Endothelial cell of umbilical vein (primary cell): ENCODE results near the gene TMEM52B. TPM values are rescaled to one million over a fixed set of nuclear protein-coding genes. Genes with fewer than 3 reads are reported as not detected.
A peak's percentile ranks its signal among the peaks of the same experiment; 100 is the strongest.

Source experiments
- BruUV-seq: library from RNA; stranded (reverse); fragments of 400-500 nt; replicated peaks from 2 replicates; lab custom pipeline; 2021; lab: Mats Ljungman, UMichigan
- CTCF ChIA-PET: fragments of 300-600, 350-600 bp; sonication (Branson Sonifier 250); formaldehyde crosslinking; loops from one replicate; lab custom pipeline; 2021; ENCODE audit warnings: antibody characterized with exemption, inconsistent platforms; lab: Charles Lee
- POLR2A ChIA-PET: fragments of 300-600, 350-600 bp; sonication (Branson Sonifier 250); formaldehyde crosslinking; loops from one replicate; lab custom pipeline; 2021; ENCODE audit warnings: antibody characterized with exemption, inconsistent platforms; lab: Charles Lee
- DNase-seq: peaks from one replicate; pipeline ENCODE4 v3.0.0-alpha.2; 2011; ENCODE audit warnings: low read depth, low spot score
- FAIRE-seq: peaks from 2 replicates; lab custom pipeline; 2011; peaks lifted over from hg19 to GRCh38; lab: Jason Lieb, UNC
- H2AFZ ChIP-seq: 2 replicates; pipeline ENCODE4 v1.6.0; 2012; ENCODE audit warnings: low read depth, low read length, control low read depth, inconsistent platforms
- H3K27ac ChIP-seq: 2 replicates; pipeline ENCODE4 v1.5.1; 2011; ENCODE audit warnings: low read depth, mild to moderate bottlenecking, control low read depth, low read length, moderate library complexity; ENCODE audit not compliant: insufficient read depth
- H3K27me3 ChIP-seq, 2 experiments: 2 replicates each; pipeline versions ENCODE4 v1.6.0 to v1.6.1; 2011; ENCODE audit warnings: low read length in 2 of 2, mixed read lengths in 1 of 2; ENCODE audit not compliant: control insufficient read depth in 2 of 2, insufficient read depth in 2 of 2
- H3K36me3 ChIP-seq, 2 experiments: 2 replicates in 1 of 2; 3 replicates in 1 of 2; pipeline ENCODE4 v1.5.1; 2011; ENCODE audit warnings: low read length in 2 of 2, mild to moderate bottlenecking in 1 of 2, moderate library complexity in 1 of 2; ENCODE audit not compliant: control insufficient read depth in 2 of 2, insufficient read depth in 2 of 2; ENCODE audit errors: extremely low read depth in 1 of 2
- H3K4me1 ChIP-seq: 3 replicates; pipeline ENCODE4 v1.5.1; 2011; ENCODE audit warnings: mild to moderate bottlenecking, low read length; ENCODE audit not compliant: control insufficient read depth, insufficient read depth; ENCODE audit errors: extremely low read depth
- H3K4me2 ChIP-seq: 2 replicates; pipeline ENCODE4 v1.6.1; 2011; ENCODE audit warnings: low read length, control low read depth, mixed read lengths; ENCODE audit not compliant: insufficient read depth
- H3K4me3 ChIP-seq, 3 experiments: fragments of 200-600 bp in 1 of 3; sonication (generic), shearing (Covaris generic) in 1 of 3; replicated peaks in 1 of 3; 2 replicates each; pipeline ENCODE4 v1.5.1; 2011 to 2016; ENCODE audit warnings: control low read depth in 3 of 3, low read length in 3 of 3, mild to moderate bottlenecking in 2 of 3, inconsistent platforms in 1 of 3, low read depth in 1 of 3, moderate library complexity in 1 of 3; ENCODE audit not compliant: insufficient read depth in 1 of 3
- H3K79me2 ChIP-seq: 2 replicates; pipeline ENCODE4 v1.6.0; 2012; ENCODE audit warnings: low read length, inconsistent platforms; ENCODE audit not compliant: control insufficient read depth, insufficient read depth
- H3K9ac ChIP-seq: replicated peaks from 2 replicates; pipeline ENCODE3; 2011; ENCODE audit warnings: low read length, control low read depth; ENCODE audit not compliant: insufficient read depth; ENCODE audit errors: extremely low read depth
- H3K9me1 ChIP-seq: replicated peaks from 3 replicates; pipeline ENCODE4 v1.6.0; 2011; ENCODE audit warnings: mild to moderate bottlenecking, low read length; ENCODE audit not compliant: control insufficient read depth, insufficient read depth; ENCODE audit errors: extremely low read depth
- H3K9me3 ChIP-seq: replicated peaks from 2 replicates; pipeline ENCODE4 v1.5.1; 2012; ENCODE audit warnings: low read length, inconsistent platforms; ENCODE audit not compliant: control insufficient read depth, insufficient read depth
- H4K20me1 ChIP-seq: replicated peaks from 2 replicates; pipeline ENCODE3; 2011; ENCODE audit warnings: mild to moderate bottlenecking, low read length; ENCODE audit not compliant: control insufficient read depth, insufficient read depth; ENCODE audit errors: extremely low read depth
- FOS ChIP-seq: IDR thresholded peaks from 2 replicates; pipeline ENCODE4 v1.6.1; 2011; ENCODE audit warnings: mild to moderate bottlenecking, low read length, moderate library complexity, borderline replicate concordance; ENCODE audit not compliant: insufficient read depth
- MAX ChIP-seq: IDR thresholded peaks from 2 replicates; pipeline ENCODE4 v1.6.1; 2011; ENCODE audit not compliant: insufficient read depth, insufficient read length
- POLR2AphosphoS5 ChIP-seq: IDR thresholded peaks from 2 replicates; pipeline ENCODE4 v1.6.1; 2012; ENCODE audit warnings: low read depth, mild to moderate bottlenecking, control low read depth, low read length, moderate library complexity; ENCODE audit not compliant: insufficient read depth
- dilution Hi-C: fragments of 300-500 bp; cut with MboI; formaldehyde crosslinking; loops from one replicate; pipeline ENCODE4 v1.15.0; 2019; ENCODE audit warnings: low sequenced_read_pairs; ENCODE audit not compliant: extremely low pct_ligation_motif_present
- intact Hi-C: fragments of 100-400 bp; cut with micrococcal nuclease; formaldehyde crosslinking; loops from one replicate; pipeline ENCODE4 v1.10.0; 2022
- polyA plus RNA-seq, 4 experiments: library from polyadenylated mRNA; depleted of rRNA in 3 of 4; stranded (reverse) in 3 of 4; unstranded in 1 of 4; fragments of >200 nt; gene quantifications; 2 replicates each; pipeline versions ENCODE4 v1.2.1 to v1.2.3, GENCODE V29; 2011 to 2012; ENCODE audit warnings: missing spikeins in 1 of 4
- total RNA-seq: library from RNA; stranded (reverse); gene quantifications from 2 replicates; pipeline ENCODE4 v1.2.3, GENCODE V29; 2021
- TF ChIP-seq, protein P1 (sequence below), 2 donors: IDR thresholded peaks; 1 replicate in 1 of 2; 2 replicates in 1 of 2; pipeline ENCODE4 v1.5.1; 2011; ENCODE audit warnings: low read length in 2 of 2, mild to moderate bottlenecking in 2 of 2, moderate library complexity in 2 of 2, control low read depth in 1 of 2, inconsistent platforms in 1 of 2, low read depth in 1 of 2; ENCODE audit not compliant: insufficient read depth in 1 of 2; ENCODE audit errors: extremely low read depth in 1 of 2

Gene TMEM52B
- total and polyA plus RNA-seq, 2 donors (not counting 3 experiments of a cell fraction or from before 2014, with no cell fraction given) = 0.24 TPM; not detected in 1

DNA sequence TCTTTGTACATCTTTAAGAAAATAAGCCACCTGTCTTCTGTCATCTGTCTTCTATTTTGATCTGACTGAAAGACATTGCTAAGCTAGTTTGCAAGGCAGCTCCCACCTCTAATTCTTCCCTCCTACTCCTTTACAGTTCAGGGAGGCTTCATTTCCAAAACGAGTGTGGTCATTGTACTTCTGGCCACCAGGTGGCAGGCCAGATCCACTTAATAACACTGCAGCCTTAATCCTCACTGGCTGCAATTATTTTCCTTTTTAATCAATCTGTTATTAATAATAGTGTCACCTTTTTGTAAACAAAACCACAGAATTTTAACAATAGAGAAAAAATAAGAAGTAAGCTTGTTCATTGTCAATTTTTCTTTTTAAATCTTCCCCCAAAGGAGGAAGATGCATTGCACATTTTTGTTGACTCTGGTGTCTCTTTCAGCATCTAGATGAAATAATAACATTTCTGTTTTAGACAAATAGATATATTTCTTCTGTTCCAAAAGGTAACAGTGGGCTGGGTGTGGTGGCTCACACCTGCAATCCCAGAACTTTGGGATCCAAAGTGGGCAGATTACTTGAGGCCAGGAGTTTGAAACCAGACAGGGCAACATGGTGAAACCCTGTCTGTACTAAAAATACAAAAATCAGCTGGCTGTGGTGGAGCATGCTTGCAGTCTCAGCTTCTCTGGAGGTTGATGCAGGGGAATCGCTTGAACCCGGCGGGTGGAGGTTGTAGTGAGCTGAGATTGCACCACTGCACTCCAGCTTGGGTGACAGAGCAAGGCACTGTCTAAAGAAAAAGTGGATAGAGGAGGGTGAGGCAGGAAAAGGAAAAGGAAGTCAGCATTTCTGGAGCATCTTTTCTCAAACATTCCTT, 57.2 kb downstream of the TMEM52B start:
- dilution Hi-C loops (no loop called here), intact Hi-C loops (loop anchor here (1.0 to 10.0 kb wide), 5 partner anchors 95 to 1249 kb away; partner anchors contain the start of gene STYK1)
- FAIRE-seq (peak; percentile 88), DNase-seq (peak; percentile 55)
- H3K4me3 ChIP-seq = no peak overlapping the region
- no peak overlapping the region for H2AFZ ChIP-seq
- no peaks in the 10 kb centered on the region for H3K79me2 ChIP-seq
- no TSS peak for BruUV-seq
- no peaks in the 10 kb centered on the region for H3K9me3 ChIP-seq
- H3K27ac ChIP-seq = no peak overlapping the region
- no peaks in the 10 kb centered on the region for H3K9me1 ChIP-seq
- ChIA-PET POLR2A (no interaction called here), CTCF (interaction anchor here (0.6 to 3.3 kb wide), 18 partner anchors 9 to 963 kb away, joined by 3 to 45 read pairs (median 4); partner anchors contain the start of gene YBX3)
- no peaks in the 10 kb centered on the region for H4K20me1 ChIP-seq
- H3K9ac ChIP-seq = no peak overlapping the region
- TF ChIP-seq, protein P1, sequence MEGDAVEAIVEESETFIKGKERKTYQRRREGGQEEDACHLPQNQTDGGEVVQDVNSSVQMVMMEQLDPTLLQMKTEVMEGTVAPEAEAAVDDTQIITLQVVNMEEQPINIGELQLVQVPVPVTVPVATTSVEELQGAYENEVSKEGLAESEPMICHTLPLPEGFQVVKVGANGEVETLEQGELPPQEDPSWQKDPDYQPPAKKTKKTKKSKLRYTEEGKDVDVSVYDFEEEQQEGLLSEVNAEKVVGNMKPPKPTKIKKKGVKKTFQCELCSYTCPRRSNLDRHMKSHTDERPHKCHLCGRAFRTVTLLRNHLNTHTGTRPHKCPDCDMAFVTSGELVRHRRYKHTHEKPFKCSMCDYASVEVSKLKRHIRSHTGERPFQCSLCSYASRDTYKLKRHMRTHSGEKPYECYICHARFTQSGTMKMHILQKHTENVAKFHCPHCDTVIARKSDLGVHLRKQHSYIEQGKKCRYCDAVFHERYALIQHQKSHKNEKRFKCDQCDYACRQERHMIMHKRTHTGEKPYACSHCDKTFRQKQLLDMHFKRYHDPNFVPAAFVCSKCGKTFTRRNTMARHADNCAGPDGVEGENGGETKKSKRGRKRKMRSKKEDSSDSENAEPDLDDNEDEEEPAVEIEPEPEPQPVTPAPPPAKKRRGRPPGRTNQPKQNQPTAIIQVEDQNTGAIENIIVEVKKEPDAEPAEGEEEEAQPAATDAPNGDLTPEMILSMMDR (IDR thresholded peaks at IDR 0.05; ENCODE audit: extremely low read depth in 1 of 2, insufficient read depth in 1 of 2, low read depth in 1 of 2, low read length in 2 of 2) = peak; percentile 72 to 73
- no peak for TF ChIP-seq POLR2AphosphoS5
- H3K4me1 ChIP-seq = no peaks in the 10 kb centered on the region
- peaks cover 0 to 2% of the 10 kb centered on the region in 2 experiments for H3K36me3 ChIP-seq
- H3K27me3 ChIP-seq = no peaks in the 10 kb centered on the region
- H3K4me2 ChIP-seq = no peak overlapping the region

DNA sequence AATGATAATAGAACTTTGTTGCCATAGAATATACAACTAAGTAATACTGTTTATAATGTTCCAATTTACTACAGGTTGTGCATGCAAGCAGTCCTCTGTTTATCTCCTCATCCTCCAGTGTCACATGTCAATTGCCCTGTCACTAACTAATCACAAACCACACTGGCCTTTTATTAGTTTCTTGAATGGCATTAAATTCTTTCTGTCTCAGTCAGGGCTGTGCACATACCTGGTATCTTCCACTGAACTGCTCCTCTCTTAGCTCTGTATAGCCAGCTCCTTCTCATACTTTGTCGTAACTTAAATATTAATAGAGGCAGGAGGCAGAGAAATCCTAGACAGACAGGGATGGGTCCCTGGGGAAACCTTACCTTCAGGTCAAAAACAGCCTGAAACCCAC, 57.9 kb downstream of the TMEM52B start:
- CTCF ChIA-PET = interaction anchor here (0.8 to 3.3 kb wide), 13 partner anchors 45 to 962 kb away, joined by 3 to 45 read pairs (median 4); partner anchors contain the start of gene YBX3
- H3K36me3 ChIP-seq = peaks cover 0 to 2% of the 10 kb centered on the region in 2 experiments
- no peak for TF ChIP-seq FOS
- TF ChIP-seq MAX = no peak
- H3K4me2 ChIP-seq = no peak overlapping the region
- intact Hi-C loops = loop anchor here (10.0 kb wide), 1 partner anchor 1248 kb away; no protein-coding TSS in a partner anchor
- no peak overlapping the region for H2AFZ ChIP-seq
- H3K79me2 ChIP-seq = no peaks in the 10 kb centered on the region
- no peak overlapping the region for H3K4me3 ChIP-seq
- POLR2A ChIA-PET = no interaction called here
- no peaks in the 10 kb centered on the region for H3K27me3 ChIP-seq
- no peak for FAIRE-seq
- H4K20me1 ChIP-seq = no peaks in the 10 kb centered on the region
- H3K4me1 ChIP-seq = no peaks in the 10 kb centered on the region
- dilution Hi-C loops = no loop called here
- no TSS peak for BruUV-seq
- no peaks in the 10 kb centered on the region for H3K9me3 ChIP-seq
- H3K9me1 ChIP-seq = no peaks in the 10 kb centered on the region
- H3K9ac ChIP-seq = no peak overlapping the region
- no peak for DNase-seq
- H3K27ac ChIP-seq = no peak overlapping the region
